ENCODE data around the gene GLI3. TPM values are rescaled to one million over a fixed set of nuclear protein-coding genes. Genes with fewer than 3 reads are reported as not detected.
A peak's percentile ranks its signal among the peaks of the same experiment; 100 is the strongest.

The GLI3 gene
- total and polyA plus RNA-seq, 2 of the 4 experiments (the other 2 are of a cell fraction): 1.3 to 3.9 TPM

- whole genome bisulfite sequencing, 2 experiments (ENCODE audit: extremely low coverage in 2 of 2, insufficient read length in 1 of 2): no CpG with 5 or more reads among the region's 8 CpGs
- no peak overlapping the region for H3K27ac ChIP-seq (ENCODE audit: insufficient read depth, low read length)
- TF ChIP-seq NFE2L2 (IDR thresholded peaks at IDR 0.05; ENCODE audit: low read depth, low read length) (no peak), BHLHE40 (IDR thresholded peaks at IDR 0.05; ENCODE audit: low read depth, low read length) (no peak), FOS (IDR thresholded peaks at IDR 0.05; ENCODE audit: low read depth, low read length) (no peak), ELK1 (IDR thresholded peaks at IDR 0.05; ENCODE audit: borderline replicate concordance, low read depth, low read length) (no peak), SMC3 (IDR thresholded peaks at IDR 0.05; ENCODE audit: low read depth, low read length) (no peak), CHD1 (IDR thresholded peaks at IDR 0.05; ENCODE audit: low read depth, low read length) (no peak), CEBPB (IDR thresholded peaks at IDR 0.05; ENCODE audit: low read depth, low read length) (no peak), MAFK (IDR thresholded peaks at IDR 0.05; ENCODE audit: low read depth, low read length) (no peak), MXI1 (IDR thresholded peaks at IDR 0.05; ENCODE audit: borderline replicate concordance, low read depth, low read length) (no peak), CTCF (conservative IDR thresholded peaks at IDR 0.05; ENCODE audit: low read depth, low read length) (no peak), RAD21 (IDR thresholded peaks at IDR 0.05; ENCODE audit: low read length) (no peak), USF2 (IDR thresholded peaks at IDR 0.05; ENCODE audit: low read depth, low read length) (no peak), POLR2A (IDR thresholded peaks at IDR 0.05; ENCODE audit: low read depth, low read length) (no peak), RFX5 (IDR thresholded peaks at IDR 0.05; ENCODE audit: low read depth, low read length) (no peak), MAZ (IDR thresholded peaks at IDR 0.05; ENCODE audit: borderline replicate concordance, low read depth, low read length) (no peak)
These were observed 165.4 kb downstream of the GLI3 start for GRCh38 chr7:42071372-42072261.

More at GRCh38 chr7:42071372-42072261, 165.4 kb downstream of the GLI3 start:
- Histone ChIP-seq H3K4me3 (ENCODE audit: insufficient read depth, low read depth, low read length) (no peak overlapping the region), H2AFZ (replicated peaks; ENCODE audit: low read length, poor library complexity) (no peak overlapping the region), H4K20me1 (ENCODE audit: insufficient read depth, low read length) (no peaks in the 10 kb centered on the region), H2BK120ac (ENCODE audit: low read depth, low read length) (no peak overlapping the region), H4K5ac (ENCODE audit: low read depth, low read length) (no peak overlapping the region), H2BK20ac (ENCODE audit: low read depth, low read length) (no peak overlapping the region), H3K27me3 (ENCODE audit: control insufficient read depth, insufficient read depth, low read length) (no peaks in the 10 kb centered on the region), H3K9ac (ENCODE audit: low read depth, low read length) (no peak overlapping the region), H3K4ac (ENCODE audit: low read depth, low read length) (no peak overlapping the region), H4K8ac (ENCODE audit: low read depth in 2 of 2, low read length in 2 of 2) (no peak overlapping the region), H2AK5ac (ENCODE audit: low read depth, low read length) (no peak overlapping the region), H3K4me2 (ENCODE audit: low read depth, low read length) (no peak overlapping the region), H3K9me1 (ENCODE audit: insufficient read depth, low read length) (no peaks in the 10 kb centered on the region), H2BK5ac (ENCODE audit: low read depth, low read length, poor library complexity, severe bottlenecking) (no peak overlapping the region), H3K79me1 (ENCODE audit: low read depth in 1 of 2, low read length in 2 of 2) (0 out of 4 replicates have a peak, but pooled peaks cover 1 to 5% of the 10 kb centered on the region in 2 experiments), H3K36me3 (ENCODE audit: control insufficient read depth, insufficient read depth, low read length) (peaks cover 6% of the 10 kb centered on the region; the same call in 1 of the 2 replicates), H3K4me1 (ENCODE audit: control insufficient read depth, insufficient read depth, low read length) (peaks cover 4% of the 10 kb centered on the region; the same call in 1 of the 2 replicates), H3K23ac (ENCODE audit: low read depth, low read length) (no peak overlapping the region), H3K18ac (ENCODE audit: low read depth, low read length) (no peak overlapping the region), H3K56ac (ENCODE audit: extremely low read depth, insufficient read depth, low read length) (no peak overlapping the region), H3K14ac (replicated peaks; ENCODE audit: low read depth, low read length) (no peak overlapping the region), H3K9me3 (ENCODE audit: control insufficient read depth, insufficient read depth, low read length) (no peaks in the 10 kb centered on the region), H4K91ac (ENCODE audit: insufficient read depth, low read depth, low read length) (no peak overlapping the region), H2BK15ac (ENCODE audit: low read depth, low read length) (no peak overlapping the region), H2AK9ac (replicated peaks; ENCODE audit: low read depth, low read length, poor library complexity) (no peak overlapping the region)
- ATAC-seq (ENCODE audit: low read depth) (peak; percentile 67; the same call in 1 of the 2 replicates), DNase-seq (peak; percentile 31)
- POLR2A ChIA-PET (ENCODE audit: unreplicated experiment): no interaction called here
- BruUV-seq (replicated peaks): no TSS peak
- dilution Hi-C loops (cut with HindIII; ENCODE audit: low sequenced_read_pairs, unreplicated experiment) (no loop called here), in situ Hi-C loops (cut with MboI; ENCODE audit: low sequenced_read_pairs) (no loop called here), intact Hi-C loops (cut with micrococcal nuclease) (no loop called here)
- CTCF ChIA-PET: interaction anchor here (0.7 to 1.0 kb wide), 2 partner anchors 13 to 24 kb away, joined by 3 read pairs; no protein-coding TSS in a partner anchor

Data from IMR-90 (cell line).